HepG2 (cell line): ENCODE data around the gene SYT11. TPM values are rescaled to one million over a fixed set of nuclear protein-coding genes. Genes with fewer than 3 reads are reported as not detected.
A peak's percentile ranks its signal among the peaks of the same experiment; 100 is the strongest.

Experiments
- FOSL1 ChIP-seq: sonication (generic); formaldehyde crosslinking; IDR thresholded peaks from 2 replicates; pipeline ENCODE4 v1.9.0; 2021; ENCODE audit warnings: missing genetic modification reagents, borderline replicate concordance
- NPAS2 ChIP-seq: sonication (generic); formaldehyde crosslinking; IDR thresholded peaks from 2 replicates; pipeline ENCODE4 v1.8.0; 2022; ENCODE audit warnings: mild to moderate bottlenecking, missing genetic modification reagents, borderline replicate concordance
- PLSCR1 ChIP-seq: sonication (generic); formaldehyde crosslinking; IDR thresholded peaks from 2 replicates; pipeline ENCODE4 v1.5.0; 2020; ENCODE audit warnings: missing genetic modification reagents, mild to moderate bottlenecking, borderline replicate concordance
- SRSF9 ChIP-seq: fragments of 200-400 bp; formaldehyde crosslinking; IDR thresholded peaks from 2 replicates; pipeline ENCODE4 v1.6.1; 2018; ENCODE audit warnings: borderline replicate concordance, mild to moderate bottlenecking, low read depth, low read length; ENCODE audit not compliant: insufficient read depth, poor library complexity, severe bottlenecking
- SRY ChIP-seq: sonication (generic); formaldehyde crosslinking; IDR thresholded peaks from 2 replicates; pipeline ENCODE4 v1.8.0; 2022; ENCODE audit warnings: mild to moderate bottlenecking, missing genetic modification reagents
- TARDBP ChIP-seq: sonication (generic); formaldehyde crosslinking; IDR thresholded peaks from 2 replicates; pipeline ENCODE4 v1.8.0; 2022; ENCODE audit warnings: mild to moderate bottlenecking, missing genetic modification reagents
- XBP1 ChIP-seq: sonication (generic); formaldehyde crosslinking; IDR thresholded peaks from 2 replicates; pipeline ENCODE4 v1.5.0; 2020; ENCODE audit warnings: missing genetic modification reagents
- YEATS2 ChIP-seq: sonication (generic); formaldehyde crosslinking; IDR thresholded peaks from 2 replicates; pipeline ENCODE4 v1.4.0; 2020; ENCODE audit warnings: missing genetic modification reagents, borderline replicate concordance
- ZBTB4 ChIP-seq: sonication (generic); formaldehyde crosslinking; IDR thresholded peaks from 2 replicates; pipeline ENCODE4 v1.4.0; 2020; ENCODE audit warnings: missing genetic modification reagents, mild to moderate bottlenecking, borderline replicate concordance
- ZFX ChIP-seq: sonication (generic); formaldehyde crosslinking; IDR thresholded peaks from 2 replicates; pipeline ENCODE4 v1.4.0; 2020; ENCODE audit warnings: mild to moderate bottlenecking, low read depth, missing genetic modification reagents, moderate library complexity
- ZFY ChIP-seq: sonication (generic); formaldehyde crosslinking; IDR thresholded peaks from 2 replicates; pipeline ENCODE4 v1.4.0; 2020; ENCODE audit warnings: missing genetic modification reagents
- ZNF33A ChIP-seq: sonication (generic); formaldehyde crosslinking; IDR thresholded peaks from 2 replicates; pipeline ENCODE4 v1.5.1; 2020; ENCODE audit warnings: missing genetic modification reagents, mild to moderate bottlenecking, moderate library complexity, borderline replicate concordance
- ZNF569 ChIP-seq: sonication (generic); formaldehyde crosslinking; IDR thresholded peaks from 2 replicates; pipeline ENCODE4 v1.5.0; 2020; ENCODE audit warnings: mild to moderate bottlenecking, missing genetic modification reagents, moderate library complexity, borderline replicate concordance
- polyA plus RNA-seq, 8 experiments: library from polyadenylated mRNA; depleted of rRNA in 3 of 8; stranded (reverse) in 7 of 8; unstranded in 1 of 8; fragments of >200 nt; fragmentation: Illumina TruSeq in 4 of 8; extraction: Trizol in 4 of 8; gene quantifications; 2 replicates each; pipeline versions ENCODE4 v1.2.1 to v1.2.3, GENCODE V29; 2011 to 2016; ENCODE audit warnings: low read depth in 4 of 8, missing spikeins in 1 of 8, mixed read lengths in 1 of 8; ENCODE audit not compliant: insufficient read depth in 1 of 8
- total RNA-seq, 5 experiments: library from RNA; depleted of rRNA; stranded (reverse); fragments of >200 nt; fragmentation: Illumina TruSeq; extraction: Trizol; gene quantifications; 2 replicates each; pipeline ENCODE4 v1.2.3, GENCODE V29; 2016; ENCODE audit warnings: low read depth in 1 of 5
- TF ChIP-seq, protein P1 (sequence below): sonication (generic); formaldehyde crosslinking; IDR thresholded peaks from 2 replicates; pipeline ENCODE4 v1.8.0; 2022; ENCODE audit warnings: missing genetic modification reagents, low read depth, mild to moderate bottlenecking, borderline replicate concordance

The SYT11 gene
- total and polyA plus RNA-seq, 2 of the 13 experiments (the other 11 are each of a cell fraction or from before 2014, with no cell fraction given), result 0.22 to 0.59 TPM

DNA sequence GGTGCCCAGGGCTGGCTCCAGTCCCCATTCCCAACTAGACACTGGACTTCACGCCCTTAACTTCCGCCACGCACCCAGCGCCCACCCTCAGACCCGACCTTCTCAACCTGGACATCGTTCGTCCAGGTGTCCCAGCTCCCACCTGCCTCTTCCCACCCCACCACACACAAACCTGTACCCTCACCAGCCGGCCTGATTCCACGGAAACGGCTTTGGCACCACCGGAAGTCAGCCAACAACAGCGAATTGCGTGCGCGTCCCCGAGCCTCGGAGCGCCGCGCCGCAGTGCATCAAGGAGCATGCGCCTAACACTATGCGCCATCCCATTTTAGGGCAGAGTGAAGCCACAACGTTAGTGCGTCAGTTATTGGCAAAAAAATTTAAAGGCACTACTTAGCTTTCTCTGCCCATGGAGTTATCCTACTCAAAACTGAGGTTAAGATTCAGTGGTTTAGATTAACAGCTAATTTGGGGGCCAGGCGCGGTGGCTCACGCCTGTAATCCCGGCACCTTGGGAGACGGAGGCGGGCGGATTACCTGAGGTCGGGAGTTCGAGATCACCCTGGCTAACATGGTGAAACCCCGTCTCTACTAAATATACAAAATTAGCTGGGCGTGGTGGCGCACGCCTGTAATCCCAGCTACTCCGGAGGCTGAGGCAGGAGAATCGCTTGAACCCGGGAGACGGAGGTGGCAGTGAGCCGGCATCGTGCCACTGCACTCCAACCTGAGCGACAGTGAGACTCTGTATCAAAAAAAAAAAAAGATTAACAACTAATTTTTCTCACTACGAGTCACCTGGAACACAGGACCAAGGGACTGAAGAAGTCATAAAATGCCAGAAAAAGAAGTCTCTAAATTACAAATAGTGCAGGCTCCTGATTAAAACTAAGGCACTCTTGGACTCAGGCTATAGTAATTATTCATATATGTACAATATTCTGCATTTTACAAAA lies 2.1 kb upstream of the SYT11 start, which contains the start of gene GON4L (continued):
- TF ChIP-seq SRY (CRISPR knock-in tag), result 0 out of 2 replicates have a peak, but pooled peaks have one; percentile 67
- no peak for TF ChIP-seq SRSF9
- TF ChIP-seq XBP1, result no peak
- peak; percentile 21; the same call in 1 of the 2 replicates for TF ChIP-seq FOSL1 (CRISPR knock-in tag)
- peak; percentile 83 for TF ChIP-seq TARDBP (CRISPR knock-in tag)
- TF ChIP-seq ZNF33A, result peak; percentile 68; the same call in 1 of the 2 replicates
- TF ChIP-seq ZFY (CRISPR knock-in tag), result peak; percentile 50
- no peak for TF ChIP-seq PLSCR1 (CRISPR knock-in tag)
- TF ChIP-seq YEATS2 (CRISPR knock-in tag), result peak; percentile 78; the same call in 1 of the 2 replicates
- peak; percentile 74 for TF ChIP-seq ZFX
- TF ChIP-seq NPAS2, result no peak
- no peak for TF ChIP-seq ZNF569 (CRISPR knock-in tag)
- TF ChIP-seq, protein P1, sequence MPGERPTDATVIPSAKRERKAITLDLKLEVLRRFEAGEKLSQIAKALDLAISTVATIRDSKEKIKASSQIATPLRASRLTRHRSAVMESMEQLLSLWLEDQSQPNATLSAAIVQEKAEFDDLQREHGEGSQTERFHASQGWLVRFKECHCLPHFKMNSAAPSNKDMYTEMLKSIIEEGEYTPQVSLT (CRISPR knock-in tag), result no peak
- peak; percentile 28; the same call in 1 of the 2 replicates for TF ChIP-seq ZBTB4 (CRISPR knock-in tag)
- TF ChIP-seq, all 625 proteins: peak for 184
